GM12873 (cell line): ENCODE results near the gene SLC37A1.

Experiments
- TF ChIP-seq, protein P1 (sequence below): IDR thresholded peaks from 2 replicates; pipeline ENCODE4 v1.5.1; 2012; ENCODE audit warnings: low read depth, mild to moderate bottlenecking, moderate library complexity, low read length, control low read depth; ENCODE audit not compliant: insufficient read depth; ENCODE audit errors: missing control alignments

SLC37A1 gene

DNA sequence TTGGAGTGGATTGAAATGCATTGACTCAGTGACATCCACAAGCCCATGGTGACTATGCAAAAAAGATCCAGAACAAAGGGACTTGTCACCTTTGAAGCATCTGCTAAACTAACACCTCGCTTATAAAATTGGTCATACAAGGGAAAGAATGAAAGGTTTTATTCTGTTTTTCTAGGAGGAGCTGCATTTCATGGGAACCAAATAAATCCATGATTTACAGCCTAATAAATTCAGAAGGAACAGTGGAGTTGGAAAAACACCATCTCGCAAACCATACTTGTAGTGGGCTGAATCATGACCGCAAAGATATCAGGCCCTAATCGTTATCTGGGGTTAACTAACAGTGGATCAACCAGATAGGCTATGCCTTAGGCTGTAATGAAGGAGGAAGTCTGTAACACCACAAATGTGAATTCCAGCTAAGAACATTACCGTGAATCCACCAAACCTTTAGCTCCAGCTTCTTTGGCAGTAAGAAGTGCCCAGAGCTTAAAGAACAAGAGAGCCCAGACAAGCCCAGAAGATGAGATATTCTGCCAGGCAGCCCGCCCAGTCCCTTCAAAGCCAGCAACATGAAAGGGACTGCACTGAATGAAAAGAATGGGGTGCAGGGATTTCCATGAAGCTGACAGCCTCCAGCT is 45.0 kb upstream of the SLC37A1 start:
- TF ChIP-seq, protein P1, sequence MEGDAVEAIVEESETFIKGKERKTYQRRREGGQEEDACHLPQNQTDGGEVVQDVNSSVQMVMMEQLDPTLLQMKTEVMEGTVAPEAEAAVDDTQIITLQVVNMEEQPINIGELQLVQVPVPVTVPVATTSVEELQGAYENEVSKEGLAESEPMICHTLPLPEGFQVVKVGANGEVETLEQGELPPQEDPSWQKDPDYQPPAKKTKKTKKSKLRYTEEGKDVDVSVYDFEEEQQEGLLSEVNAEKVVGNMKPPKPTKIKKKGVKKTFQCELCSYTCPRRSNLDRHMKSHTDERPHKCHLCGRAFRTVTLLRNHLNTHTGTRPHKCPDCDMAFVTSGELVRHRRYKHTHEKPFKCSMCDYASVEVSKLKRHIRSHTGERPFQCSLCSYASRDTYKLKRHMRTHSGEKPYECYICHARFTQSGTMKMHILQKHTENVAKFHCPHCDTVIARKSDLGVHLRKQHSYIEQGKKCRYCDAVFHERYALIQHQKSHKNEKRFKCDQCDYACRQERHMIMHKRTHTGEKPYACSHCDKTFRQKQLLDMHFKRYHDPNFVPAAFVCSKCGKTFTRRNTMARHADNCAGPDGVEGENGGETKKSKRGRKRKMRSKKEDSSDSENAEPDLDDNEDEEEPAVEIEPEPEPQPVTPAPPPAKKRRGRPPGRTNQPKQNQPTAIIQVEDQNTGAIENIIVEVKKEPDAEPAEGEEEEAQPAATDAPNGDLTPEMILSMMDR: no peak

- TF ChIP-seq, protein P1: no peak
Measured at GRCh38 chr21:42469272-42469671, 44.4 kb upstream of the SLC37A1 start.

DNA sequence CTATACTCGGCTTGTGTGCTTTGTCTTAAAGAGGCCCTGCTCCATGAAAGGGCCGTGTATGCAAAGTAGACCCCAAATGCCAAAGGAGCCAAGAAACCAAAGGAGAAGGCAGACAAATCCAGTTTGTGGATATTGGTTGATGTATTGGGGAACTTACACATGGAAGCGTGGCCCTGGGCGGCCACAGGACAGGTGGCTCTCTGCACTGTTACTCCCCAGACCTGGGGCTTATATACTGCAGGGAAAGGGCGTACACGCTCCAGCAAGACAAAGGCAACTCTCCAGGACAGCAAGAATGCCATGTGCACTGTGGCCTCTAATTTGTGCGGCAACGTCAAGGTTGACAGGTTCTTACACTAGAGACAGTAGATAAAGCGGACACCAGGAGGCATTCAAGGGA is 42.4 kb upstream of the SLC37A1 start:
- TF ChIP-seq, protein P1: no peak

GRCh38 chr21:42471716-42472330 is 41.8 kb upstream of the SLC37A1 start:
- TF ChIP-seq, protein P1: no peak

- TF ChIP-seq, protein P1: no peak
Measured at GRCh38 chr21:42472521-42472920, 41.1 kb upstream of the SLC37A1 start.

DNA sequence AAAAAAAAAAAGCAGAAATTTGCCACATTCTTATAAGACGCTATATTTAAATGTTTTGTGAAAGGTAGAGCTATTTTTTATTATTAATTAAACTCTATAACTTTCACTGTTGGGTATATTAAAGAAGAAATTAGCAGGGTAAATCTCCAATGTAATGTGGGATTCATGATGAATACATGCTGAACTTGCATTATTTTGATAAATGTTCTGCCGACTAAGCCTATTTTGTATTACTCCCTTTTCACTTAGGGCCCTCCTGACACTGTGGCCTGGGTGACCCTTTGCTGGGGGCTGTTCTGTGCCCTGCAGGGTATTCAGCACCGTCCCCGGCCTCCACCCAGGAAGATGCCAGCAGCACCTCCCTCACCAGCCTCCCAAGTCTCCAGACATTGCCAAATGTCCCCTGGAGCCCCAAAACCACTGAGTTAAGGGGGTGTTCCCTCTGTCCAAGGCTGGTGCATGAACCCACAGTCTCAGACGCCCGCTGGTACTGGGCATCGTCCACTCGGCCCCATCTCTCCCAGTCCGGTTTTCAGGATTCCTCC is 40.1 kb upstream of the SLC37A1 start:
- TF ChIP-seq, protein P1: no peak

- TF ChIP-seq, protein P1: peak; percentile 10
Measured at GRCh38 chr21:42474043-42474831, 39.4 kb upstream of the SLC37A1 start.
